SK-N-SH treated with all-trans-retinoic acid at 6 μM for 48 hours (cell line): ENCODE results near the gene ANO6.

Experiments
- ATAC-seq: fragments of 200-7000 bp; cut with Tn5 transposase; 3 replicates; pipeline ENCODE4 v1.9.1; 2020; ENCODE audit warnings: mild to moderate bottlenecking, moderate library complexity
- ARNTL ChIP-seq: fragments of 450-650 bp; formaldehyde crosslinking; IDR thresholded peaks from 2 replicates; pipeline ENCODE4 v1.5.0; 2020; ENCODE audit warnings: low read depth, mild to moderate bottlenecking, moderate library complexity, borderline replicate concordance
- BACH2 ChIP-seq: fragments of 250-450 bp; sonication (Bioruptor Pico); IDR thresholded peaks from 2 replicates; pipeline ENCODE4 v1.9.0; 2021; ENCODE audit warnings: mild to moderate bottlenecking, borderline replicate concordance
- CREB5 ChIP-seq: fragments of 250-450 bp; sonication (Bioruptor Pico); IDR thresholded peaks from 2 replicates; pipeline ENCODE4 v1.5.1; 2020; ENCODE audit warnings: low read depth, mild to moderate bottlenecking, moderate library complexity
- CSRNP3 ChIP-seq: fragments of 250-450 bp; sonication (Bioruptor Pico); IDR thresholded peaks from 2 replicates; pipeline ENCODE4 v1.5.1; 2021; ENCODE audit warnings: mild to moderate bottlenecking, moderate library complexity
- ESRRG ChIP-seq: fragments of 250-450 bp; sonication (Bioruptor Pico); IDR thresholded peaks from 2 replicates; pipeline ENCODE4 v1.6.1; 2021; ENCODE audit warnings: mild to moderate bottlenecking
- GLIS3 ChIP-seq: fragments of 250-450 bp; sonication (Bioruptor Pico); IDR thresholded peaks from 2 replicates; pipeline ENCODE4 v1.5.0; 2020; ENCODE audit warnings: mild to moderate bottlenecking, moderate library complexity
- ISL1 ChIP-seq: fragments of 250-450 bp; sonication (Bioruptor Pico); IDR thresholded peaks from 2 replicates; pipeline ENCODE4 v2.1.2; 2022; ENCODE audit warnings: mild to moderate bottlenecking, moderate library complexity
- OSR1 ChIP-seq: fragments of 250-450 bp; sonication (Bioruptor Pico); IDR thresholded peaks from 2 replicates; pipeline ENCODE4 v1.8.0; 2022; ENCODE audit warnings: moderate library complexity, mild to moderate bottlenecking, inconsistent platforms
- PATZ1 ChIP-seq: fragments of 250-450 bp; sonication (Bioruptor Pico); IDR thresholded peaks from 2 replicates; pipeline ENCODE4 v1.8.0; 2020; ENCODE audit warnings: mild to moderate bottlenecking, moderate library complexity, borderline replicate concordance
- POU6F1 ChIP-seq: fragments of 250-450 bp; sonication (Bioruptor Pico); IDR thresholded peaks from 2 replicates; pipeline ENCODE4 v1.8.0; 2021; ENCODE audit warnings: low read depth, mild to moderate bottlenecking, moderate library complexity, borderline replicate concordance
- PPARA ChIP-seq: fragments of 250-450 bp; sonication (Bioruptor Pico); IDR thresholded peaks from 2 replicates; pipeline ENCODE4 v1.5.0; 2020; ENCODE audit warnings: mild to moderate bottlenecking, borderline replicate concordance
- RARB ChIP-seq: fragments of 250-450 bp; sonication (Bioruptor Pico); IDR thresholded peaks from 2 replicates; pipeline ENCODE4 v1.8.0; 2021; ENCODE audit warnings: mild to moderate bottlenecking, moderate library complexity
- SNAI2 ChIP-seq: fragments of 250-450 bp; sonication (Bioruptor Pico); IDR thresholded peaks from 2 replicates; pipeline ENCODE4 v1.5.0; 2020; ENCODE audit warnings: mild to moderate bottlenecking, moderate library complexity
- TCF4 ChIP-seq: fragments of 250-450 bp; sonication (Bioruptor Pico); IDR thresholded peaks from 2 replicates; pipeline ENCODE4 v1.8.0; 2021; ENCODE audit warnings: mild to moderate bottlenecking, moderate library complexity, borderline replicate concordance
- TOX ChIP-seq: fragments of 250-450 bp; sonication (Bioruptor Pico); IDR thresholded peaks from 2 replicates; pipeline ENCODE4 v1.8.0; 2021; ENCODE audit warnings: mild to moderate bottlenecking, moderate library complexity, borderline replicate concordance
- TSHZ2 ChIP-seq: fragments of 250-450 bp; sonication (Bioruptor Pico); IDR thresholded peaks from 2 replicates; pipeline ENCODE4 v1.5.0; 2020; ENCODE audit warnings: mild to moderate bottlenecking, moderate library complexity
- ZC3H10 ChIP-seq: fragments of 250-450 bp; sonication (Bioruptor Pico); IDR thresholded peaks from 2 replicates; pipeline ENCODE4 v1.5.1; 2021; ENCODE audit warnings: mild to moderate bottlenecking, moderate library complexity
- ZFP3 ChIP-seq: fragments of 250-450 bp; sonication (Bioruptor Pico); IDR thresholded peaks from 2 replicates; pipeline ENCODE4 v1.5.0; 2020; ENCODE audit warnings: mild to moderate bottlenecking, moderate library complexity
- ZNF565 ChIP-seq: fragments of 450-650 bp; formaldehyde crosslinking; conservative IDR thresholded peaks from 2 replicates; pipeline ENCODE4 v1.5.0; 2020; ENCODE audit warnings: low read depth, mild to moderate bottlenecking, moderate library complexity
- ZNF70 ChIP-seq: fragments of 450-650 bp; formaldehyde crosslinking; IDR thresholded peaks from 2 replicates; pipeline ENCODE4 v1.5.0; 2020; ENCODE audit warnings: mild to moderate bottlenecking, moderate library complexity
- ZNF8 ChIP-seq: fragments of 450-650 bp; formaldehyde crosslinking; IDR thresholded peaks from 2 replicates; pipeline ENCODE4 v1.5.0; 2020; ENCODE audit warnings: mild to moderate bottlenecking, moderate library complexity

The ANO6 gene

GRCh38 chr12:45326358-45326975, 110.6 kb downstream of the ANO6 start (continued):
- TF ChIP-seq TSHZ2 (CRISPR knock-in tag) (no peak), TCF4 (CRISPR knock-in tag) (no peak), ZNF70 (no peak), BACH2 (CRISPR knock-in tag) (no peak)

GRCh38 chr12:45327823-45328383, 112.0 kb downstream of the ANO6 start:
- no peak for TF ChIP-seq BACH2 (CRISPR knock-in tag)
- no peak for TF ChIP-seq GLIS3 (CRISPR knock-in tag)
- no peak for TF ChIP-seq PATZ1 (CRISPR knock-in tag)
- TF ChIP-seq SNAI2 = no peak
- peak; percentile 49 for ATAC-seq

- TF ChIP-seq PPARA (CRISPR knock-in tag) (no peak), TOX (CRISPR knock-in tag) (no peak), ARNTL (CRISPR knock-in tag) (no peak), ZNF70 (no peak), ESRRG (CRISPR knock-in tag) (no peak), CSRNP3 (CRISPR knock-in tag) (no peak), CREB5 (CRISPR knock-in tag) (no peak), OSR1 (CRISPR knock-in tag) (no peak), PATZ1 (CRISPR knock-in tag) (no peak), ZNF565 (CRISPR knock-in tag) (no peak), RARB (no peak), TSHZ2 (CRISPR knock-in tag) (no peak), GLIS3 (CRISPR knock-in tag) (no peak), ISL1 (no peak), ZC3H10 (CRISPR knock-in tag) (no peak), ZFP3 (CRISPR knock-in tag) (no peak), ZNF8 (no peak), POU6F1 (CRISPR knock-in tag) (no peak)
- no peak for ATAC-seq
Measured at GRCh38 chr12:45329238-45329637, 113.3 kb downstream of the ANO6 start.
